HCT116 (cell line): ENCODE measurements around the gene BST1.

Source experiments
- CEBPB ChIP-seq: IDR thresholded peaks from 2 replicates; pipeline ENCODE4 v1.6.1; 2012; ENCODE audit warnings: low read depth
- EZH2 ChIP-seq: fragments of 200-600 bp; sonication (generic); IDR thresholded peaks from 2 replicates; pipeline ENCODE4 v1.6.1; 2017; ENCODE audit warnings: antibody characterized with exemption, mixed run types
- EZH2phosphoT487 ChIP-seq: fragments of 200-600 bp; IDR thresholded peaks from 2 replicates; pipeline ENCODE4 v1.6.1; 2018; ENCODE audit warnings: antibody characterized with exemption, borderline replicate concordance
- JUND ChIP-seq: IDR thresholded peaks from 2 replicates; pipeline ENCODE4 v1.6.1; 2012
- POLR2A ChIP-seq: IDR thresholded peaks from 2 replicates; pipeline ENCODE4 v1.7.0; 2011; ENCODE audit warnings: borderline replicate concordance; ENCODE audit not compliant: insufficient read depth, insufficient read length; ENCODE audit errors: extremely low read depth
- POLR2AphosphoS5 ChIP-seq: IDR thresholded peaks from 2 replicates; pipeline ENCODE4 v1.6.1; 2011; ENCODE audit warnings: mild to moderate bottlenecking, low read depth, low read length, moderate library complexity
- RAD21 ChIP-seq: IDR thresholded peaks from 2 replicates; pipeline ENCODE4 v1.6.1; 2012; ENCODE audit warnings: low read depth, mild to moderate bottlenecking
- SIN3A ChIP-seq: IDR thresholded peaks from 2 replicates; pipeline ENCODE4 v1.6.1; 2012; ENCODE audit warnings: low read depth
- ZBTB33 ChIP-seq: IDR thresholded peaks from 2 replicates; pipeline ENCODE4 v1.6.1; 2011; ENCODE audit warnings: mild to moderate bottlenecking, low read length, moderate library complexity; ENCODE audit not compliant: insufficient replicate concordance; ENCODE audit errors: extremely low read depth
- TF ChIP-seq, protein P1 (sequence below), 3 experiments: fragments of 200-600 bp in 1 of 3; sonication (generic) in 1 of 3; IDR thresholded peaks in 2 of 3; conservative IDR thresholded peaks in 1 of 3; 2 replicates each; pipeline ENCODE4 v1.5.1; 2012 to 2017; ENCODE audit warnings: low read depth in 2 of 3, low read length in 2 of 3, antibody characterized with exemption in 1 of 3, borderline replicate concordance in 1 of 3, control low read depth in 1 of 3, mild to moderate bottlenecking in 1 of 3, mixed read lengths in 1 of 3, mixed run types in 1 of 3, moderate library complexity in 1 of 3; ENCODE audit not compliant: insufficient read depth in 1 of 3

DNA sequence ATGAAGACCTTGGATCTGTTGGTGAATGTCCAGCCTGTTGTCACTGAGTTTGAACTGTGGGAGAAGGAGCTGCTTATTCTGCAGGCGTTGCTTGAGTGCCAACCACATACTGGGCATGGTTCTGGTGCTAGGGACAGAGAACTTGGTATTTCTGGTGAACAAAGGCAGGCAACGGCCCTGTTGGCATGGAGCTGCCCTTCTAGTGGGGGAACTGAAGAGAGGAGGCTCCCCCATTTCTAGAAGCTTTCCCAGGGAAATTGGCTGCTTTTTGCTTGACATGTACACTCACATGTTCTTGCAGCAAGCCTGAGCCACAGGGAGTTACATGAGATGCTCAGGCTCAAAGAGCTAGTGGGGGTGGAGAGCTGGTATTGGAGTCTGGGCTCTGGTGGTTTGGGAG is 66.3 kb downstream of the BST1 start:
- TF ChIP-seq, protein P1, sequence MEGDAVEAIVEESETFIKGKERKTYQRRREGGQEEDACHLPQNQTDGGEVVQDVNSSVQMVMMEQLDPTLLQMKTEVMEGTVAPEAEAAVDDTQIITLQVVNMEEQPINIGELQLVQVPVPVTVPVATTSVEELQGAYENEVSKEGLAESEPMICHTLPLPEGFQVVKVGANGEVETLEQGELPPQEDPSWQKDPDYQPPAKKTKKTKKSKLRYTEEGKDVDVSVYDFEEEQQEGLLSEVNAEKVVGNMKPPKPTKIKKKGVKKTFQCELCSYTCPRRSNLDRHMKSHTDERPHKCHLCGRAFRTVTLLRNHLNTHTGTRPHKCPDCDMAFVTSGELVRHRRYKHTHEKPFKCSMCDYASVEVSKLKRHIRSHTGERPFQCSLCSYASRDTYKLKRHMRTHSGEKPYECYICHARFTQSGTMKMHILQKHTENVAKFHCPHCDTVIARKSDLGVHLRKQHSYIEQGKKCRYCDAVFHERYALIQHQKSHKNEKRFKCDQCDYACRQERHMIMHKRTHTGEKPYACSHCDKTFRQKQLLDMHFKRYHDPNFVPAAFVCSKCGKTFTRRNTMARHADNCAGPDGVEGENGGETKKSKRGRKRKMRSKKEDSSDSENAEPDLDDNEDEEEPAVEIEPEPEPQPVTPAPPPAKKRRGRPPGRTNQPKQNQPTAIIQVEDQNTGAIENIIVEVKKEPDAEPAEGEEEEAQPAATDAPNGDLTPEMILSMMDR (IDR thresholded peaks at IDR 0.05 in 2 of 3, conservative IDR thresholded peaks at IDR 0.05 in 1 of 3; ENCODE audit: borderline replicate concordance in 1 of 3, insufficient read depth in 1 of 3, low read depth in 2 of 3, low read length in 2 of 3) = no peak
- TF ChIP-seq SIN3A (no peak), POLR2A (no peak), EZH2 (no peak), CEBPB (no peak), EZH2phosphoT487 (no peak), ZBTB33 (no peak), POLR2AphosphoS5 (no peak), JUND (no peak), RAD21 (no peak)
